HG02588 (cell line): Measurements from ENCODE around the gene DPP6.
"Not testable (repeated sequence)": the region's sequence is repeated elsewhere in the genome, so short reads cannot be mapped to it uniquely, and the experiment has no call there.

Source experiments
- ATAC-seq: cut with Tn5 transposase; IDR thresholded peaks from one replicate; pipeline ENCODE4 v1.9.1; 2021; ENCODE audit warnings: mild to moderate bottlenecking, moderate library complexity; ENCODE audit not compliant: unreplicated experiment

Gene DPP6

GRCh38 chr7:154646126-154647013 lies 594.2 kb downstream of the DPP6 start:
- no peak for ATAC-seq

DNA sequence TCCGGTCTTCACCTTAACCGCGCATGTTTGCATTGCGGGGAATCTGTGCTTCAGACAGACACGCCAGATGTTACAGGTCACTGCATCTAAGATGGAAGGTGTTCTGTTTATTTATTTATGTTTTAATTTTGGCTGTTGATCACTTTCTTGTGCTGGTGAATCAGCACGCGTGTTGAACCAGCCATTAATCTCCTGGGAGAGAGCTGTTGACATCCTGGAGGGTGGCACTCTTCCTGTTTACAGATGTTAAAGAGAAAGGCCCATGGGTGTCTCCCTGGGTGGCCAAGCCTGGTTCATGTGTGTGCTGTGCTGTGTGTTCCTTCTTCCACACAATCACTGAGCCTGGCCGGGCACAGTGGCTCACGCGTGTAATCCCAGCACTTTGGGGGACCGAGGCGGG lies 595.4 kb downstream of the DPP6 start:
- ATAC-seq = no peak

- ATAC-seq = no peak
These were observed 596.8 kb downstream of the DPP6 start for GRCh38 chr7:154649015-154649414.

DNA sequence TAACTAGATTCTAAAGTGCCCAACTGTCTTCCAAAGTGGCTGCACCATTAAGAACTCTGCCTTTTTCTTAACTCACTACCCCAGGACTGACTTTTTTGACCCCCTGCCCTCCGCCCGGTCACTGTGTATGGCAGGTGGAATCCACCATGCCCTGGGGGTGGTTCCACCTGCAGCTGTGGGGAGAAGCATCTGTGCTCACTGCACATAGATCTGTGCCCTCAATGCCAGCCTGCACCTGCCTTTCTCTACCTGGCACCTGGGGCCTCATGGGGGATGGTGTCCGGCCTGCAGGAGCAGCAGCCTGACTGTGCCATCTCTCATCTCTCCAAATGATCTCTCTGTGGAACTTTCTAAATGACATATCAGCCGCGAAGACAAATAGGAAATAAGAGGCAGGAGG lies 597.2 kb downstream of the DPP6 start:
- ATAC-seq = no peak

- no peak for ATAC-seq
These were observed 598.1 kb downstream of the DPP6 start for GRCh38 chr7:154650275-154650674.

GRCh38 chr7:154651501-154651900 lies 599.3 kb downstream of the DPP6 start:
- no peak for ATAC-seq

DNA sequence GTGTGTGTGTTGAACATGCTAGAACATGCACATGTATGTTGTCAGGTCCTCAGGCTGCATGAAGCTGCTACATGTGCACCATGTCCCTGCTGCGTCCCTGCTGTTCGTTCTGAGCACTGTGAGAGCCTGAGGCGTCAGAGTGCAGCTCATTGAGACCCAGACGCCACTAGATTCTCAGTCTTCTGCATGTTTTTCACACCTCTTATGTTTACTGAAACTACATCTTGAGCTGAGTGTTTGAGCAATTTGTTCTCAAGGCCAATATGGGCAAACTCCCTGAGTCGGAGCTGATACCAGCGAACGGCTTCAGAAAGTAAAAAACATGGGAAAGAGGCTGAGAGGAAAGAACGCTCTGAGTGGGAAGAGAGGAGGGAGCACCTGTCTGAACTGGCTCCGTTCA lies 600.4 kb downstream of the DPP6 start:
- no peak for ATAC-seq

GRCh38 chr7:154653281-154653680 lies 601.1 kb downstream of the DPP6 start:
- no peak for ATAC-seq

GRCh38 chr7:154656618-154657017 lies 604.4 kb downstream of the DPP6 start:
- no peak for ATAC-seq

DNA sequence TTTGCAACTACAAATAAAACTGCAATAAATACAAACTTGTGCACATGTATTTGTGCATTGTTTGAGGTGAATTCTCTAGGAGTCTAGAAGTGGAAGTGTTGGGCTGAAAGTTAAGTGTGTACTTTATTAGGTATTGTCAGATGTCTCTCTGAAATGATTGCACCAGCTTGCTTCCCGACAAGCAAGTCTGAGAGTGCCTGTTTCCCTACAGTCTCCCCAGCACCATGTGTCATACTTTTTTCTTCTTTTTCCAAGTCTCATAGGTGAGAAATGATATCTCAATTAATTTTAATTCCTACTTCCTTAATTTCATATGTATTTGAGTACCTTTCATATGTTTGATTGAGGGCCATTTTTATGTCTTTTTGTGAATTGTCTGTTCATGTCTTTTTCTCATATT lies 614.6 kb downstream of the DPP6 start:
- no peak for ATAC-seq

DNA sequence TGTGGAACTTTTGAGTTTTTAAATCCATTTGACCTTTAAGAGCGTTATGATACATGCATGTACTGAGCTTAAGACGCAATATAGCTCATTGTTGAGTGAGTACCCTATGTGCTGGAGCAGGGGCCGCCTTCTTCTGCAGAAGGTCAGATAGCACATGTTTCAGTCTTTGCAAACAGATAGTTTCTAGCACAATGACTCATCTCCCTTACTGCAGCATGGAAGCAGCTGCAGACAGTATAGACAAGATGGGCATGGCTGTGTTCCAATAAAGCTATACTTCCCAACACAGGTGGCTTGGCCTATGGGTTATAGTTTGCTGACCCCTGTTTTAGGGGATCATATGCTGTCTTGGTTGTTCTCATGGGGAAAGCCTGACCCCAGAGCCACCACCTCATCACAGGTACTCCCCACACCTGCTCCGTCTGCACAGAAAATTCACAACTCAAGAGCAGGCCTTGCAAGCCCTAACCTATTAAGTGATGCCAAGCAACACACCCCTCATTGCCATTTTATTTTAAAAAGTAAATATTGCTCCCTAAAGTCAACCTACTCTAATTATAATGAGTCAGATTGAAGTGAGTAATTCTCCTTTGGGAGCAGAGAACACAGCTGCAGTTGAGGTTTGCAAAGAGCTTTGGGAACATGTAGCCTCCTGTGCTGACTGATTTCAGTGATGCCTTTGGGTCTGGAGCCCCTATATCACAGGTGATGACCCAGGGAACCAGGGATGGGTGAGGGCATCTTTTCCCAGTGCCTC lies 620.6 kb downstream of the DPP6 start:
- ATAC-seq = no peak

DNA sequence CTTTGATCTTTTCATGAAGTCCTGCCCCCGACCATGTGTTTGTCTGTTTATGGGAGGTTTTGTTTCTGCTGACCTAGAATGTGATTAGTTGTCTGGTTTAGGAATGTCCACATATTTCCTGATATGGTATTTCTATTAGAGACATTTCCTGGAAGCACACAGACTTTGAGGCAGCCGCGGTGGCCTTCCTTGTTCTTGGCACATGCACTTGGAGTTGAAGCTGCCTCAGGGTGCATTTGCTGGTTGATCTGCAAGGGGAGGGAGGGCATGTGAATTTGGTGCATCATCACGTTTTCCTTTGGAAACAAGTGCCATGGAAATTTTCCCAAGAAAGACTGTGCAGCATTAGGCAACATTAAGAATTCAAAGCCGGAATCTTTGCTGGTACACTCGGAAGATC lies 622.0 kb downstream of the DPP6 start:
- no peak for ATAC-seq

- no peak for ATAC-seq
These were observed 623.4 kb downstream of the DPP6 start for GRCh38 chr7:154675560-154675959.

GRCh38 chr7:154676033-154676421 lies 623.8 kb downstream of the DPP6 start:
- ATAC-seq = not testable (repeated sequence)

GRCh38 chr7:154676422-154677073 lies 624.4 kb downstream of the DPP6 start:
- ATAC-seq = no peak

DNA sequence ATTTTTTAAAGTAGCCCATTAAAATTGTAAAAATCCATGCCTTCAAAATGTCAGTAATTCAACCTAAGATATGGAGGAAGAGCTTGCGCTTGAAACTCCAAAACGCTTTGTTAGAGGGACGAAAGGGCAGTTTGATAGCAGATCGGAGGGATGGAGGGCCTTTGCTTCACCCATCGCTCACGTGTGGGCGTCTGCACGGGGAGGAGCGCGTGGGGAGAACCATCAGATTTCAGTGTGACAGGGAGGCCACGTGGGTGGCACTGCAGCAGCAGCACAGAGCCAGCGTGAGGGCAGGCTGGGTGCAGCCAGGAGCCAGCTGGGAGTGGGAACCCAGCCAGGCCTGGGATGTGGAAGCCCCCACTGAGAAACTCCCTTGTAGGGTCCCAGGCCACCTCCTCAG lies 625.3 kb downstream of the DPP6 start:
- no peak for ATAC-seq

- ATAC-seq = not testable (repeated sequence)
These were observed 625.9 kb downstream of the DPP6 start for GRCh38 chr7:154678001-154678550.

DNA sequence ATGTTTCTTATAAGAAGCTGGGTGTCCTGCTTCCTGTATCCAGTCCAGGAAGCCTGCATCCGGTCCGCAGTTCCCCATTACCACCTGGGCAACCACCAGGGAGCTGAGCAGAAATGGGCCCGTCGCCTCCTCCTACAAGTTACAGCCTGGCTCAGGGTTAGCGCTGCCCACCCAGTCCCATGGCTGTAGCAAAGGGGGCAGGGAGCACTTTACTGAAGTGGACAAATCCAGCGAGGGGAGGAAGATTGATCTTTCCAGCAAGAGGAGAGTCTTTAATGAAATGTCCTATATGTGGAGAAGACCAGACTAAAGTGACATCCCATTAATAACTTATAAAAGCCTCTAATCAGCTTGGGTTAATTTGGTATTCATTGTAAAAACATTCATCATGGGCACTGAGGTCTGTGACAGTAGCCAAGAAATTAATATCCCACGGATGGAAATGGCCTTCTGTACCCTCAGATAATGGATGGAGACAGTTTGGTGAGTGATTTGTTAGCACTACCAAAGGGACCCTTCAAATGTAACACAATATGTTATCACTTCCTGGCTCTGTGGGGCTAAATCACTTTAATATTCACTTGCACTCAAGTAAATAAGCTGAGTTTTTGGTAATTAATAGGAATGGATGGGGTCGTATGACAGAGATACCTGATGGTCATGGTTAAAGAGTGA lies 627.3 kb downstream of the DPP6 start:
- ATAC-seq = no peak

DNA sequence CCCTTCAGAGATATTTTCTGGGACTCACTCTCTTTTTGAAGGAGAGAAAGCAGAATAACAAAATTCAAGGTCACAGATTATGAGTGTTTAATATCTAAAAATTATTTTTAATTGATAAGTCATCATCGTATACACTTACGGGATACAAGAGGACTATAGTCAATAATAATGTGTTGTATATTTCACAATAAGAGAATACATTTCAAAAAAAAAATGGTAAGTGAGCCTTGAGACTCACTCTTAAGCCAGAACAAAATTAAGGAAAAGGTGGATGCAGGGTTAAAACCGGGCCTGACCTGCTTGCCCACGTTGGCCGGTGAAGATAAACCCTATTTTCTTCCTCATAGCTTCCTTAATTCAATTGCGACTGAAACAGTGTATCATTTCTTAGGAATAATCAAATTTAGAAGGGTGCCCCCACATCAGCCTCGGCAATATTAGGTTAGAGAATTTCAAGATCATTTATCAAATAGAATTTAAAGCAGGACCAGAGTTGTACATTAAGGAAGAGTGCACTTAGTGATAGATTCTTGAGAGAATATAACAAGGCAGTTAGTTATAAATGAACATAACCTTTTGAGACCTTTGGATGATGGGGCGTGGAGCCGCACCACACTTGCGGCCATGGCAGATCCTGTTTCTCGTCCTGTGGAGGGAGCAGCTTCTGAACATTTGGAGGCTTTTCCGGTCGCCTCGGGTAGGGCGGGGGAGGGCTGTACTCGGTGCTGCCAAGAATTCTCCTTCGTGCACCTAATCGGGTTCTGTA lies 628.9 kb downstream of the DPP6 start:
- ATAC-seq = no peak

- ATAC-seq = no peak
These were observed 629.8 kb downstream of the DPP6 start for GRCh38 chr7:154682003-154682402.
